HEK293 (cell line): ENCODE data around the gene PDE2A.

ENCODE experiments used
- CTCF ChIA-PET: fragments of 350-600 bp; formaldehyde crosslinking; extraction: SDS; loops from one replicate; lab custom pipeline; 2021; ENCODE audit warnings: antibody characterized with exemption; lab: Yijun Ruan, JAX
- POLR2A ChIA-PET: fragments of 300-600 bp; formaldehyde crosslinking; extraction: SDS; loops from one replicate; lab custom pipeline; 2020; ENCODE audit warnings: antibody characterized with exemption, inconsistent platforms; lab: Yijun Ruan, JAX
- H3K27ac ChIP-seq: fragments of 200-500 bp; sonication (Bioruptor generic); 2 replicates; pipeline ENCODE4 v1.5.1; 2014; ENCODE audit warnings: low read depth, low read length, control low read depth, inconsistent platforms; ENCODE audit errors: extremely low read depth
- H3K36me3 ChIP-seq, 2 experiments: fragments of 200-500 bp in 1 of 2; sonication (Bioruptor generic) in 1 of 2; 1 replicate in 1 of 2; 2 replicates in 1 of 2; pipeline ENCODE4 v1.5.1; 2014 to 2017; ENCODE audit warnings: inconsistent platforms in 2 of 2, low read length in 2 of 2; ENCODE audit not compliant: control insufficient read depth in 2 of 2, insufficient read depth in 1 of 2
- H3K4me1 ChIP-seq: fragments of 200-500 bp; sonication (Bioruptor generic); 2 replicates; pipeline ENCODE4 v1.5.1; 2014; ENCODE audit warnings: mild to moderate bottlenecking, low read length, inconsistent platforms; ENCODE audit not compliant: control insufficient read depth, insufficient read depth
- H3K4me3 ChIP-seq: 2 replicates; pipeline ENCODE4 v1.5.1; 2011; ENCODE audit warnings: low read depth, mild to moderate bottlenecking, control low read depth, low read length, moderate library complexity
- H3K9me3 ChIP-seq: fragments of 200-500 bp; sonication (Bioruptor generic); 2 replicates; pipeline ENCODE4 v1.5.1; 2014; ENCODE audit warnings: low read depth, low read length, inconsistent platforms; ENCODE audit not compliant: control insufficient read depth, insufficient read depth
- HIC1 ChIP-seq: fragments of 450-650 bp; formaldehyde crosslinking; IDR thresholded peaks from 2 replicates; pipeline ENCODE4 v1.5.1; 2016; ENCODE audit warnings: missing biosample characterization, missing genetic modification characterization
- KLF16 ChIP-seq: fragments of 450-650 bp; formaldehyde crosslinking; IDR thresholded peaks from 2 replicates; pipeline ENCODE4 v1.5.1; 2017; ENCODE audit warnings: missing biosample characterization, missing genetic modification characterization
- TRIM28 ChIP-seq: IDR thresholded peaks from 2 replicates; pipeline ENCODE4 v1.6.1; 2011; ENCODE audit warnings: low read length, control low read depth, borderline replicate concordance
- WT1 ChIP-seq: fragments of 450-650 bp; formaldehyde crosslinking; IDR thresholded peaks from 2 replicates; pipeline ENCODE4 v1.5.1; 2016; ENCODE audit warnings: missing biosample characterization, missing genetic modification characterization
- YY2 ChIP-seq: fragments of 450-650 bp; formaldehyde crosslinking; IDR thresholded peaks from 2 replicates; pipeline ENCODE4 v1.5.1; 2016; ENCODE audit warnings: missing biosample characterization, missing genetic modification characterization
- ZNF211 ChIP-seq: fragments of 450-650 bp; formaldehyde crosslinking; IDR thresholded peaks from 2 replicates; pipeline ENCODE4 v1.5.1; 2016; ENCODE audit warnings: low read depth, missing biosample characterization, missing genetic modification characterization
- ZNF24 ChIP-seq: fragments of 450-650 bp; formaldehyde crosslinking; IDR thresholded peaks from 2 replicates; pipeline ENCODE4 v1.5.1; 2016; ENCODE audit warnings: missing biosample characterization, missing genetic modification characterization
- ZNF280D ChIP-seq: fragments of 450-650 bp; formaldehyde crosslinking; IDR thresholded peaks from 2 replicates; pipeline ENCODE4 v1.5.1; 2016; ENCODE audit warnings: missing biosample characterization, missing genetic modification characterization
- ZNF362 ChIP-seq: fragments of 450-650 bp; formaldehyde crosslinking; IDR thresholded peaks from 2 replicates; pipeline ENCODE4 v1.5.1; 2016; ENCODE audit warnings: missing biosample characterization, missing genetic modification characterization
- ZNF37A ChIP-seq: fragments of 450-650 bp; IDR thresholded peaks from 2 replicates; pipeline ENCODE4 v1.5.1; 2018; ENCODE audit warnings: missing biosample characterization, missing genetic modification characterization
- ZNF433 ChIP-seq: fragments of 450-650 bp; formaldehyde crosslinking; IDR thresholded peaks from 2 replicates; pipeline ENCODE4 v1.5.1; 2016; ENCODE audit warnings: missing biosample characterization, missing genetic modification characterization, low read depth
- ZNF548 ChIP-seq: fragments of 450-650 bp; formaldehyde crosslinking; IDR thresholded peaks from 2 replicates; pipeline ENCODE4 v1.5.1; 2016; ENCODE audit warnings: missing biosample characterization, missing genetic modification characterization
- ZNF560 ChIP-seq: fragments of 450-650 bp; formaldehyde crosslinking; IDR thresholded peaks from 2 replicates; pipeline ENCODE4 v1.5.1; 2017; ENCODE audit warnings: missing biosample characterization, missing genetic modification characterization, borderline replicate concordance
- ZNF692 ChIP-seq: fragments of 450-650 bp; formaldehyde crosslinking; IDR thresholded peaks from 2 replicates; pipeline ENCODE4 v1.5.1; 2016; ENCODE audit warnings: missing biosample characterization, missing genetic modification characterization
- ZNF747 ChIP-seq: fragments of 450-650 bp; formaldehyde crosslinking; IDR thresholded peaks from 2 replicates; pipeline ENCODE4 v1.5.1; 2016; ENCODE audit warnings: missing biosample characterization, missing genetic modification characterization
- ZNF792 ChIP-seq: fragments of 450-650 bp; formaldehyde crosslinking; IDR thresholded peaks from 2 replicates; pipeline ENCODE4 v1.5.1; 2016; ENCODE audit warnings: missing biosample characterization, missing genetic modification characterization
- ZSCAN16 ChIP-seq: fragments of 450-650 bp; formaldehyde crosslinking; IDR thresholded peaks from 2 replicates; pipeline ENCODE4 v1.5.1; 2016; ENCODE audit warnings: missing biosample characterization, missing genetic modification characterization
- ZXDB ChIP-seq: fragments of 450-650 bp; formaldehyde crosslinking; IDR thresholded peaks from 2 replicates; pipeline ENCODE4 v1.5.1; 2016; ENCODE audit warnings: missing biosample characterization, missing genetic modification characterization

The PDE2A gene

GRCh38 chr11:72574548-72575460 is 99.4 kb downstream of the PDE2A start (continued):
- no peak for TF ChIP-seq KLF16 (tag by site-specific recombination)
- TF ChIP-seq ZNF560 (tag by site-specific recombination): no peak
- TF ChIP-seq ZNF24: no peak
- TF ChIP-seq ZNF433 (tag by site-specific recombination): no peak

GRCh38 chr11:72573855-72574445 is 100.3 kb downstream of the PDE2A start:
- Histone ChIP-seq H3K4me1 (no peaks in the 10 kb centered on the region; the same call in 1 of the 2 replicates), H3K4me3 (no peak overlapping the region)
- TF ChIP-seq ZSCAN16 (tag by site-specific recombination) (no peak), ZXDB (tag by site-specific recombination) (no peak), ZNF211 (tag by site-specific recombination) (no peak), ZNF280D (tag by site-specific recombination) (no peak), TRIM28 (no peak), ZNF362 (no peak), ZNF747 (tag by site-specific recombination) (no peak), ZNF37A (no peak), YY2 (tag by site-specific recombination) (no peak), WT1 (tag by site-specific recombination) (no peak), ZNF792 (tag by site-specific recombination) (no peak), ZNF548 (tag by site-specific recombination) (no peak), HIC1 (tag by site-specific recombination) (no peak), ZNF692 (tag by site-specific recombination) (no peak)
- TF ChIP-seq, all 188 proteins: peak for 0
- Histone ChIP-seq H3K36me3 (no peaks in the 10 kb centered on the region), H3K9me3 (no peaks in the 10 kb centered on the region), H3K27ac (no peak overlapping the region)
- CTCF ChIA-PET: interaction anchor here (0.6 to 2.8 kb wide), 15 partner anchors 9 to 126 kb away, joined by 3 to 36 read pairs (median 4); no protein-coding TSS in a partner anchor
- POLR2A ChIA-PET: no interaction called here
